Bronchial epithelial cell (primary cell): Measurements from ENCODE around the gene KIAA0753. TPM values are rescaled to one million over a fixed set of nuclear protein-coding genes. Genes with fewer than 3 reads are reported as not detected.

Experiments
- DNase-seq: peaks from one replicate; pipeline ENCODE4 v3.0.0-alpha.2; 2010; ENCODE audit warnings: low read depth
- FAIRE-seq: peaks from 2 replicates; lab custom pipeline; 2011; peaks lifted over from hg19 to GRCh38; lab: Jason Lieb, UNC
- H3K27me3 ChIP-seq: 2 replicates; pipeline ENCODE4 v1.5.1; 2011; ENCODE audit warnings: low read length; ENCODE audit not compliant: control insufficient read depth, insufficient read depth
- H3K36me3 ChIP-seq: 2 replicates; pipeline ENCODE4 v1.5.1; 2011; ENCODE audit warnings: low read length; ENCODE audit not compliant: control insufficient read depth, insufficient read depth
- H3K4me3 ChIP-seq: 2 replicates; pipeline ENCODE4 v1.5.1; 2011; ENCODE audit warnings: mild to moderate bottlenecking, low read depth, low read length, control low read depth
- total RNA-seq: library from RNA; depleted of rRNA; stranded (reverse); fragments of >200 nt; gene quantifications from 2 replicates; pipeline ENCODE4 v1.2.1, GENCODE V29; 2014
- TF ChIP-seq, protein P1 (sequence below): IDR thresholded peaks from 2 replicates; pipeline ENCODE4 v1.5.1; 2011; ENCODE audit warnings: mild to moderate bottlenecking, moderate library complexity, low read length, control low read depth, inconsistent platforms; ENCODE audit not compliant: insufficient read depth, severe bottlenecking

KIAA0753 gene
- total RNA-seq, 1 donor from 2014 or later: 6.6 TPM

- DNase-seq: no peak
- no peak for FAIRE-seq
- H3K4me3 ChIP-seq: no peak overlapping the region
- TF ChIP-seq, protein P1, sequence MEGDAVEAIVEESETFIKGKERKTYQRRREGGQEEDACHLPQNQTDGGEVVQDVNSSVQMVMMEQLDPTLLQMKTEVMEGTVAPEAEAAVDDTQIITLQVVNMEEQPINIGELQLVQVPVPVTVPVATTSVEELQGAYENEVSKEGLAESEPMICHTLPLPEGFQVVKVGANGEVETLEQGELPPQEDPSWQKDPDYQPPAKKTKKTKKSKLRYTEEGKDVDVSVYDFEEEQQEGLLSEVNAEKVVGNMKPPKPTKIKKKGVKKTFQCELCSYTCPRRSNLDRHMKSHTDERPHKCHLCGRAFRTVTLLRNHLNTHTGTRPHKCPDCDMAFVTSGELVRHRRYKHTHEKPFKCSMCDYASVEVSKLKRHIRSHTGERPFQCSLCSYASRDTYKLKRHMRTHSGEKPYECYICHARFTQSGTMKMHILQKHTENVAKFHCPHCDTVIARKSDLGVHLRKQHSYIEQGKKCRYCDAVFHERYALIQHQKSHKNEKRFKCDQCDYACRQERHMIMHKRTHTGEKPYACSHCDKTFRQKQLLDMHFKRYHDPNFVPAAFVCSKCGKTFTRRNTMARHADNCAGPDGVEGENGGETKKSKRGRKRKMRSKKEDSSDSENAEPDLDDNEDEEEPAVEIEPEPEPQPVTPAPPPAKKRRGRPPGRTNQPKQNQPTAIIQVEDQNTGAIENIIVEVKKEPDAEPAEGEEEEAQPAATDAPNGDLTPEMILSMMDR: no peak
- H3K27me3 ChIP-seq: no peaks in the 10 kb centered on the region
- H3K36me3 ChIP-seq: peaks cover 11% of the 10 kb centered on the region
Measured at GRCh38 chr17:6589266-6589946, 51.1 kb downstream of the KIAA0753 start.

DNA sequence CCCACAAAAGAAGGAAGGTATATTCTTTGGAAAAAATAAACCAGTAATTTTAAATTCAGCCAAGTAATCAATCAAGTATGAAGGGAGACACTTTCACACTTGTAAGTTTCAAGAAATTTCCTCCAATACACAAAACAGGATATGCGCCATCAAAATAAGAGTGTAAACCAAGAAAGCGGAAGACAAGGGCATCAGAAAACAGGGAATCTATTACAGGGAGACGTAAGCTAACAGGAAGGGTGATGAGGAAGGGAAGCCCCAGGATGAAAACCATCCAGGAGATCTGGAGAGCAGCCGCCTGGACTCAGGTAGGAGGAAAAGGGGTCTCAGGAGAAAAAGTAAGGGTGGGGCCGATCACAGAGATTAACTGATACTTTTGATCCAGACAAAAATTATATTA, 52.3 kb downstream of the KIAA0753 start:
- Histone ChIP-seq H3K27me3 (no peaks in the 10 kb centered on the region), H3K36me3 (peaks cover 10% of the 10 kb centered on the region), H3K4me3 (no peak overlapping the region)
- no peak for FAIRE-seq
- TF ChIP-seq, protein P1: no peak
- DNase-seq: no peak

- FAIRE-seq (no peak), DNase-seq (peak; percentile 19)
- TF ChIP-seq, protein P1: no peak
- no peak overlapping the region for H3K4me3 ChIP-seq
- no peaks in the 10 kb centered on the region for H3K27me3 ChIP-seq
- peaks cover 10% of the 10 kb centered on the region for H3K36me3 ChIP-seq
Measured at GRCh38 chr17:6587310-6587709, 53.2 kb downstream of the KIAA0753 start.

DNA sequence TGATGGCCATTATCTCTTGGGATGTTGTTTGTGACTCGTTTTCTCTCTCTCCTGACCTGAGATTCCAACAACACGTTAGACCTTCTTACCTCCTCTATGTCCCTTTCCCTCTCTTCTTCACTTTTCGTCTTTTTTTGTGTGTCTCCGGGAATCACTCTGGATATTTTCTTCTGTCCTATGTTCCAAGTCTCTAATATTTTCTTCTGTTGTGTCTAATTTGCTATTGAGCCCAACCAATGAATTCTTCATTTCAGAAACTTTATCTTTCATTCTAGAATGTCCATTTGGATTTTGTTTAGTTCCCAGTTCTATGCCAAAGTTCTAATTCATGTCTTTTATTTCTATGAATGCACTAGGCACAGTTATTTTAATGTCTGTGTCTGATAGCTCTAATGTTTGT, 57.1 kb downstream of the KIAA0753 start:
- peaks cover 4% of the 10 kb centered on the region for H3K36me3 ChIP-seq
- no peaks in the 10 kb centered on the region for H3K27me3 ChIP-seq
- FAIRE-seq (no peak), DNase-seq (no peak)
- TF ChIP-seq, protein P1: no peak
- H3K4me3 ChIP-seq: no peak overlapping the region

DNA sequence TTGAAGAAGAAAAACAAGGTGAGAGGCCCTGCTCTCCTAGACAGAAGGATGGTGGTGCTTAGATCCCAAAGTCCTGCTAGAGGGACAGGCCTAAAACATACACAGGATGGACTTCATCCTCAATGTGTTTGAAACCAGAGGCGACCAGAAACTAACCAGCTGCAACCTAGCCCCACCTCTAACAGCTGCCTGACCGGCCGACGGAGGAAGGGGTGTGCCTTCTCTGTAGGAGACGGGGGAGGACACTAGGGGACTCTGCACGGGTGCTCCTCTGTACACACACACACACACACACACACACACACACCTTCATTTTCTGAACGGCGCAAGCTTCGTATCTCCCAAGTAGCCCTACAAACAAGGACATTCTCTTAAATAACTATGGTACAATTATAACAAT, 59.9 kb downstream of the KIAA0753 start:
- Histone ChIP-seq H3K4me3 (no peak overlapping the region), H3K36me3 (peaks cover 1% of the 10 kb centered on the region), H3K27me3 (no peaks in the 10 kb centered on the region)
- FAIRE-seq (no peak), DNase-seq (no peak)
- TF ChIP-seq, protein P1: no peak

- H3K27me3 ChIP-seq: no peaks in the 10 kb centered on the region
- no peak for FAIRE-seq
- H3K4me3 ChIP-seq: no peak overlapping the region
- DNase-seq: no peak
- TF ChIP-seq, protein P1: no peak
- H3K36me3 ChIP-seq: peaks cover 1% of the 10 kb centered on the region
Measured at GRCh38 chr17:6578491-6578890, 62.0 kb downstream of the KIAA0753 start.
